Loucy (cell line): ENCODE data around the gene CSNK1G1.

Source experiments
- EZH2phosphoT487 ChIP-seq: fragments of 200-600 bp; IDR thresholded peaks from 2 replicates; pipeline ENCODE4 v1.6.1; 2018; ENCODE audit warnings: antibody characterized with exemption, mild to moderate bottlenecking, moderate library complexity, borderline replicate concordance
- TF ChIP-seq, protein P1 (sequence below): fragments of 200-600 bp; sonication (generic); conservative IDR thresholded peaks from 2 replicates; pipeline ENCODE4 v1.5.1; 2014; ENCODE audit warnings: mild to moderate bottlenecking, antibody characterized with exemption, low read length

DNA sequence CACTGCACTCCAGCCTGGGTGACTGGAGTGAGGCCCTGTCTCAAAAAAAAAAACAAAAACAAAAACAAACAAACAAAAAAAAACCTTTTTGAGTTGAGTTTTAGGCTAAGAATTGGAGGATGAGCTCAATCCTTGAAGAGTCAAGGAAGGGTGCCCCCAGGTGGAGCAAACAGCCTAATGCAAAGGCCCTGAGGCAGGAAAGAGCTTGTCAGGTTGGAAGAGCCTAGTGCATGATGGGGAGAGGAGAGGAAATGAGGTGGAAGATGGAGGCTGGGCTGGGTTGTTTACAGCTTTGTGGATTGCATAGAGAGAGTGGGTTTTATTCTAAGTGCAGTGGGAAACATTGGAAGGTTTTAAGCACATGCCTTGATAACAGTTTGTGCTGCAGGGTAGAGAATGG lies 206.5 kb downstream of the CSNK1G1 start:
- TF ChIP-seq, protein P1, sequence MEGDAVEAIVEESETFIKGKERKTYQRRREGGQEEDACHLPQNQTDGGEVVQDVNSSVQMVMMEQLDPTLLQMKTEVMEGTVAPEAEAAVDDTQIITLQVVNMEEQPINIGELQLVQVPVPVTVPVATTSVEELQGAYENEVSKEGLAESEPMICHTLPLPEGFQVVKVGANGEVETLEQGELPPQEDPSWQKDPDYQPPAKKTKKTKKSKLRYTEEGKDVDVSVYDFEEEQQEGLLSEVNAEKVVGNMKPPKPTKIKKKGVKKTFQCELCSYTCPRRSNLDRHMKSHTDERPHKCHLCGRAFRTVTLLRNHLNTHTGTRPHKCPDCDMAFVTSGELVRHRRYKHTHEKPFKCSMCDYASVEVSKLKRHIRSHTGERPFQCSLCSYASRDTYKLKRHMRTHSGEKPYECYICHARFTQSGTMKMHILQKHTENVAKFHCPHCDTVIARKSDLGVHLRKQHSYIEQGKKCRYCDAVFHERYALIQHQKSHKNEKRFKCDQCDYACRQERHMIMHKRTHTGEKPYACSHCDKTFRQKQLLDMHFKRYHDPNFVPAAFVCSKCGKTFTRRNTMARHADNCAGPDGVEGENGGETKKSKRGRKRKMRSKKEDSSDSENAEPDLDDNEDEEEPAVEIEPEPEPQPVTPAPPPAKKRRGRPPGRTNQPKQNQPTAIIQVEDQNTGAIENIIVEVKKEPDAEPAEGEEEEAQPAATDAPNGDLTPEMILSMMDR, result peak; percentile 64
- no peak for TF ChIP-seq EZH2phosphoT487
